ENCODE results near the gene B4GALNT1.

Gene B4GALNT1

GRCh38 chr12:57610554-57611107 lies 22.4 kb downstream of the B4GALNT1 start:
- H3K27me3 ChIP-seq (ENCODE audit: control insufficient read depth, insufficient read depth, low read length) = peaks cover 13% of the 10 kb centered on the region
- H3K9ac ChIP-seq (ENCODE audit: low read depth, low read length) = peak overlapping the region; percentile 83
- peak overlapping the region; percentile 95 for H3K4me2 ChIP-seq (ENCODE audit: low read length)
- H3K36me3 ChIP-seq (ENCODE audit: insufficient read depth, low read length) = no peaks in the 10 kb centered on the region
- no peaks in the 10 kb centered on the region for H3K9me3 ChIP-seq (replicated peaks; ENCODE audit: low read length)
- peak overlapping the region; percentile 76 for H3K4me3 ChIP-seq (ENCODE audit: low read length)
- H3K4me1 ChIP-seq (ENCODE audit: control insufficient read depth, insufficient read depth, low read length) = peaks cover 5% of the 10 kb centered on the region

GRCh38 chr12:57609781-57610553 lies 23.0 kb downstream of the B4GALNT1 start:
- Histone ChIP-seq H3K4me1 (ENCODE audit: control insufficient read depth, insufficient read depth, low read length) (peaks cover 12% of the 10 kb centered on the region), H3K27me3 (ENCODE audit: control insufficient read depth, insufficient read depth, low read length) (peaks cover 13% of the 10 kb centered on the region), H3K9ac (ENCODE audit: low read depth, low read length) (no peak overlapping the region), H3K4me3 (ENCODE audit: low read length) (no peak overlapping the region), H3K9me3 (replicated peaks; ENCODE audit: low read length) (no peaks in the 10 kb centered on the region), H3K4me2 (ENCODE audit: low read length) (peak overlapping the region; percentile 95), H3K36me3 (ENCODE audit: insufficient read depth, low read length) (no peaks in the 10 kb centered on the region)

GRCh38 chr12:57609101-57609780 lies 23.8 kb downstream of the B4GALNT1 start:
- Histone ChIP-seq H3K27me3 (ENCODE audit: control insufficient read depth, insufficient read depth, low read length) (peaks cover 13% of the 10 kb centered on the region), H3K4me3 (ENCODE audit: low read length) (no peak overlapping the region), H3K4me2 (ENCODE audit: low read length) (no peak overlapping the region), H3K36me3 (ENCODE audit: insufficient read depth, low read length) (no peaks in the 10 kb centered on the region), H3K9me3 (replicated peaks; ENCODE audit: low read length) (no peaks in the 10 kb centered on the region), H3K9ac (ENCODE audit: low read depth, low read length) (no peak overlapping the region), H3K4me1 (ENCODE audit: control insufficient read depth, insufficient read depth, low read length) (peaks cover 16% of the 10 kb centered on the region)

- H3K4me2 ChIP-seq (ENCODE audit: low read length) = no peak overlapping the region
- peaks cover 19% of the 10 kb centered on the region for H3K4me1 ChIP-seq (ENCODE audit: control insufficient read depth, insufficient read depth, low read length)
- peaks cover 13% of the 10 kb centered on the region for H3K27me3 ChIP-seq (ENCODE audit: control insufficient read depth, insufficient read depth, low read length)
- H3K4me3 ChIP-seq (ENCODE audit: low read length) = no peak overlapping the region
- no peaks in the 10 kb centered on the region for H3K9me3 ChIP-seq (replicated peaks; ENCODE audit: low read length)
- no peaks in the 10 kb centered on the region for H3K36me3 ChIP-seq (ENCODE audit: insufficient read depth, low read length)
- H3K9ac ChIP-seq (ENCODE audit: low read depth, low read length) = no peak overlapping the region
Measured at GRCh38 chr12:57607958-57608663, 24.9 kb downstream of the B4GALNT1 start.

GRCh38 chr12:57606821-57607220 lies 26.2 kb downstream of the B4GALNT1 start:
- Histone ChIP-seq H3K4me1 (ENCODE audit: control insufficient read depth, insufficient read depth, low read length) (peaks cover 19% of the 10 kb centered on the region), H3K4me2 (ENCODE audit: low read length) (no peak overlapping the region), H3K9ac (ENCODE audit: low read depth, low read length) (no peak overlapping the region), H3K4me3 (ENCODE audit: low read length) (no peak overlapping the region), H3K27me3 (ENCODE audit: control insufficient read depth, insufficient read depth, low read length) (peaks cover 7% of the 10 kb centered on the region), H3K9me3 (replicated peaks; ENCODE audit: low read length) (no peaks in the 10 kb centered on the region), H3K36me3 (ENCODE audit: insufficient read depth, low read length) (peaks cover 4% of the 10 kb centered on the region)

- peaks cover 4% of the 10 kb centered on the region for H3K36me3 ChIP-seq (ENCODE audit: insufficient read depth, low read length)
- H3K9ac ChIP-seq (ENCODE audit: low read depth, low read length) = no peak overlapping the region
- H3K4me2 ChIP-seq (ENCODE audit: low read length) = no peak overlapping the region
- H3K4me1 ChIP-seq (ENCODE audit: control insufficient read depth, insufficient read depth, low read length) = peaks cover 19% of the 10 kb centered on the region
- no peaks in the 10 kb centered on the region for H3K9me3 ChIP-seq (replicated peaks; ENCODE audit: low read length)
- H3K4me3 ChIP-seq (ENCODE audit: low read length) = no peak overlapping the region
- peaks cover 7% of the 10 kb centered on the region for H3K27me3 ChIP-seq (ENCODE audit: control insufficient read depth, insufficient read depth, low read length)
Measured at GRCh38 chr12:57606399-57606798, 26.6 kb downstream of the B4GALNT1 start.

GRCh38 chr12:57605811-57606311 lies 27.1 kb downstream of the B4GALNT1 start:
- no peak overlapping the region for H3K9ac ChIP-seq (ENCODE audit: low read depth, low read length)
- no peaks in the 10 kb centered on the region for H3K9me3 ChIP-seq (replicated peaks; ENCODE audit: low read length)
- peak overlapping the region; percentile 71 for H3K4me3 ChIP-seq (ENCODE audit: low read length)
- peaks cover 4% of the 10 kb centered on the region for H3K36me3 ChIP-seq (ENCODE audit: insufficient read depth, low read length)
- H3K27me3 ChIP-seq (ENCODE audit: control insufficient read depth, insufficient read depth, low read length) = peaks cover 6% of the 10 kb centered on the region
- H3K4me1 ChIP-seq (ENCODE audit: control insufficient read depth, insufficient read depth, low read length) = peaks cover 16% of the 10 kb centered on the region
- H3K4me2 ChIP-seq (ENCODE audit: low read length) = peak overlapping the region; percentile 83

- Histone ChIP-seq H3K9me3 (replicated peaks; ENCODE audit: low read length) (no peaks in the 10 kb centered on the region), H3K4me1 (ENCODE audit: control insufficient read depth, insufficient read depth, low read length) (peaks cover 15% of the 10 kb centered on the region), H3K4me2 (ENCODE audit: low read length) (peak overlapping the region; percentile 83), H3K27me3 (ENCODE audit: control insufficient read depth, insufficient read depth, low read length) (no peaks in the 10 kb centered on the region), H3K9ac (ENCODE audit: low read depth, low read length) (peak overlapping the region; percentile 82), H3K4me3 (ENCODE audit: low read length) (peak overlapping the region; percentile 71), H3K36me3 (ENCODE audit: insufficient read depth, low read length) (peaks cover 4% of the 10 kb centered on the region)
Measured at GRCh38 chr12:57604992-57605810, 27.8 kb downstream of the B4GALNT1 start.

GRCh38 chr12:57604454-57604991 lies 28.5 kb downstream of the B4GALNT1 start, which contains the start of gene DTX3:
DTX3 (plus strand) TSS chr12:57604824; CDS start chr12:57606518, 1,694 bp downstream.
- Histone ChIP-seq H3K9ac (ENCODE audit: low read depth, low read length) (peak within 1 kb of the TSS; percentile 82), H3K27me3 (ENCODE audit: control insufficient read depth, insufficient read depth, low read length) (no peaks in the 10 kb centered on the region), H3K9me3 (replicated peaks; ENCODE audit: low read length) (no peaks in the 10 kb centered on the region)

GRCh38 chr12:57603815-57604453 lies 29.1 kb downstream of the B4GALNT1 start:
- Histone ChIP-seq H3K36me3 (ENCODE audit: insufficient read depth, low read length) (peaks cover 4% of the 10 kb centered on the region), H3K27me3 (ENCODE audit: control insufficient read depth, insufficient read depth, low read length) (no peaks in the 10 kb centered on the region), H3K4me3 (ENCODE audit: low read length) (peak overlapping the region; percentile 73), H3K4me1 (ENCODE audit: control insufficient read depth, insufficient read depth, low read length) (peaks cover 15% of the 10 kb centered on the region), H3K9ac (ENCODE audit: low read depth, low read length) (peak overlapping the region; percentile 78), H3K9me3 (replicated peaks; ENCODE audit: low read length) (no peaks in the 10 kb centered on the region), H3K4me2 (ENCODE audit: low read length) (peak overlapping the region; percentile 86)

More at GRCh38 chr12:57604454-57604991, 28.5 kb downstream of the B4GALNT1 start, which contains the start of gene DTX3:
- Histone ChIP-seq H3K36me3 (ENCODE audit: insufficient read depth, low read length) (peaks cover 4% of the 10 kb centered on the region), H3K4me1 (ENCODE audit: control insufficient read depth, insufficient read depth, low read length) (peaks cover 15% of the 10 kb centered on the region), H3K4me3 (ENCODE audit: low read length) (peak within 1 kb of the TSS; percentile 73), H3K4me2 (ENCODE audit: low read length) (peak within 1 kb of the TSS; percentile 86)
